GM10847 (cell line): ENCODE data around the gene CHSY3.

Experiments
- POLR2A ChIP-seq: IDR thresholded peaks from 2 replicates; pipeline ENCODE4 v1.6.1; 2011; ENCODE audit not compliant: insufficient read length; ENCODE audit errors: extremely low read depth

CHSY3 gene

GRCh38 chr5:130138406-130139045, 234.3 kb downstream of the CHSY3 start:
- TF ChIP-seq POLR2A: no peak

GRCh38 chr5:130141659-130142320, 237.5 kb downstream of the CHSY3 start:
- TF ChIP-seq POLR2A: no peak

- TF ChIP-seq POLR2A: no peak
These were observed 247.0 kb downstream of the CHSY3 start for GRCh38 chr5:130151239-130151638.

DNA sequence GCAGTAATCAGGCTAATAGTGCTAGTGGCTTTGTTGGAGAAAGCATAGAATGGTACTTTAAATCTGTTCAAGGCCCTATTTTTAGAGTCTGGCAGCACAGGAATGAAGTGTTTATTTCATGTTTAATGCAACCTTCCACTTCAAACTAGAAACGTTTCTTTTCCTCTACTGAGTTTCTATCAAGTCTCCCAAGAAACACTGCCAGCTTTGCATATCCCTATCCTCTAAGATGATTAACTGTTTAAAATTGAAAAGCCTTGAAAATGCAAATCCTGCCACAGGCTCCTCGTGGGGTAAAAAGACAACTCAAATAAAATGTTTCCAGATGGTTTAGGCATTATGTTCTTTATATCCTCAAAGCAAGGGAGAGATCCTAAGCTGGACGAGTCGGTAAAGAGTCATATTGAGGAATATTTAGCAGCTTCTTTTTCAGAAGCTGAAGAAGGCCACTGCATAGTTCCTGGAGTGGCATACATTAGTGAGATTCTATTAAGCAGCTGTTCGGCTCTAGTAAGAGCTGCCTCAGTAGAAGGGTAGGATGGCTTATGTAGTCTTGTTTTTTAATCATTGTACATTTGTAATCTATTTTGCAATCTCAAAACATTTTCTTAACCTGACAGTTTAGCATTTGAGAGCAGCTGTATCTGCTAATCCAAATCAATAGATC, 251.2 kb downstream of the CHSY3 start:
- no peak for TF ChIP-seq POLR2A

- no peak for TF ChIP-seq POLR2A
These were observed 253.8 kb downstream of the CHSY3 start for GRCh38 chr5:130158036-130158435.

GRCh38 chr5:130159968-130160367, 255.7 kb downstream of the CHSY3 start:
- no peak for TF ChIP-seq POLR2A

GRCh38 chr5:130164966-130165365, 260.7 kb downstream of the CHSY3 start:
- no peak for TF ChIP-seq POLR2A

GRCh38 chr5:130166839-130167490, 262.7 kb downstream of the CHSY3 start:
- no peak for TF ChIP-seq POLR2A

DNA sequence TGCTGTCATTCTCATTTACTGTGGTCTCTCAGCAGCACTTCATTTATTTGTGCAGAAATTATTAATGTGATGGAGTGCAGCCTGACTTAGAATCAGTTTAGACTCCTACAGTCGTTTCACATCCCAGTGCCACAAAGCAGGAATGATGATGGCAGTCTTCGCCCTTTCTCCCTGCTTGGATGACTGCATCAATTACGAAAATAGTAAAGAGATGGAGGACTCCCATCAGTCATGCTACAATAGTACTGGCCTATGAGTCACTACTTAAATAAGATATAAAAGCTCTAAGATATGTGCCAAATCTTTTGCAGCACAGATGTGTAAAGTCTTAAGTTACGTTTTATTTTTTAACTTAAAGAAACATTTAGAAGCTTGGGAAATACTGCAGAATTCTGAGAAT, 263.9 kb downstream of the CHSY3 start:
- TF ChIP-seq POLR2A: no peak

GRCh38 chr5:130171699-130172098, 267.4 kb downstream of the CHSY3 start:
- TF ChIP-seq POLR2A: no peak

DNA sequence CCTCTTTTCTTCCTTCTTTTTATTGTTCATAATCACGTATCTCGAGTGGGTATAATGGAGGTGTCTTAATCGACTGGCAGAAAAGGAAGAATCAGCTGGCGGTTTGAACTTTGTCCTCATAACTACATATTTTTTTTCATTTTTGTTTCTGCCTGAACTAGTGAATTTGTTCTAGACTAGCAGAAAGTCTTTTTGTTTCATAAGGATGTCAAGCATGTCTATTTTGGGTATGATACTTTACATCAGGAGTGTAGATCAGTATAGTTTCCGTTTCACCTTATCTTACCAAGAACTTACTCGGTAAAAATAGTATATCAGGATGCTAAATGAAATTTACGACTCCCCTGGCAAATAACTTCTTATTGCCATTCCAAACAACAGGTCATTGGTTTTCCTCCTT, 278.9 kb downstream of the CHSY3 start:
- no peak for TF ChIP-seq POLR2A

DNA sequence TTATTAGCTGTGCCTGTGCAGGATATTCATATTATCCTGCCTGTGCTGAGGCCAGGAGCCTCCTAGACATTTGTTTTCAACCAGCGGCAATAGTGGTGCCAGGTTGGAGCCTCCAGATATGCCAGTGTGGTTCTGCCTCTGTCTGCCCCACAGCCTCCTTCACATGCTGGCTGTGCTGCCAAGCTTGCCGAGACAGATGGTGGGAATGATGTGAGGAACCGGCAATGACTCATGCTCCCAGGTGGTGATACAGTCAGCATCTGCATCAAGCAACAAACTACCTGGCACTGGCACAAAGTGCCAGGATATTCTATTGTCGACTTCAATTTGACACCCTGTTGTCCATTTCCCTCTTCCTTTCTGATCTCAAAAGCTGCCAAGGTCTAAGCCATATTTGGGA, 285.7 kb downstream of the CHSY3 start:
- no peak for TF ChIP-seq POLR2A

DNA sequence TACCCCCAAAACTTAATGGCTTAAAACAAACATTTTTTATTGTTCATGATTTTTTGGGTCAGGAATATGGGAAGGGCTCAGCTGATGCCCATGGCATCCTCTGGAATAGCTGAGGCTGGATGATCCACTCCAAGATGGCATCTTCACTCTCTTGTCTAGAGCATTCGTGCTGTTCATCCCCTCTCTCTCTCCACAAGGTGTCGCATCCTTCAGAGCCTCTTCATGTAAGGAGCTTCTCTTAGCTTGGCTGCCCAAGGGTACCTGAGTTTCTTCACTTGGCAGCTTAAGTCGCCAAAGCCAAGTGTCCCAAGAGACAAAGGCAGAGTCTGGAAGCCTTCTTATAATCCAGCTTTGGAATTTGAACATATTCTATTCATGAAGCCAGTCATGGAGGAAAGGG, 294.7 kb downstream of the CHSY3 start:
- TF ChIP-seq POLR2A: no peak

- no peak for TF ChIP-seq POLR2A
These were observed 302.4 kb downstream of the CHSY3 start for GRCh38 chr5:130206686-130207085.

DNA sequence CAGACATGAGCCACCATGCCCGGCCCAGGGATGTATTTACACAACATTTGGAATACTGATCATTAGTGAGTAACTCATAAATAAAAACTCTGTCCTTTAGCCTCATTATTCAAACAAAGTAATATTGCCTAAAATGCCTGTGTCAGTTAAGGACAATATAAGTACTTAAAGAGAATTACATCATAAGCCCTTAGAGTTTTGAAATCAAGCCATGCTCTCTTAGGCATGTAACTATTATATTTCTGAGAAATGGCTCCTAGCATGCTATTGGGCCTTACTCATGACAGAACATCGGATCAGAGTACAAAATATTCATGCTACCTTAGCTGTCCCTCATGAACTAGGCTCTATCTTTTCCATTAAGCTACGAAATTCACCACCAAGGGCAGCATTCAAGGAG, 309.3 kb downstream of the CHSY3 start:
- TF ChIP-seq POLR2A: no peak

DNA sequence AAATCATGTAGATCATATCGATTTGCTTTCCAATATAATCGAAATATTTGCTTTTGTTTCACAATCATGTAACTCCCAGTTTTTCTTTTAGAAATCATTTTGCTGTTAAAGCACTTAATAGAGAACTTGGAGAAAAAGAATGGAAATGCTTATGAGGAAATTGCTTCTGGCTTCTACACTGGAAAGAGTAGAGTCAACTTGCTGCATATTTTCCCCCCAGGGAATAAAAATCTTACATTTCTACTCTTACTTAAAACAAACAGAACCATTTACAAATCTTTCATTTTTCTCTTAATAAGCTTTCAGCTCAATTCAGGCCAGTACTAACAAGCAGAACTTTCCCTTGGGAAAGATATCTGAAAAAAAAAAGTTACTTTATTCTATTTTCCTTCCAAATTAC, 312.0 kb downstream of the CHSY3 start:
- no peak for TF ChIP-seq POLR2A
